ENCODE results near the gene RWDD3. TPM values are rescaled to one million over a fixed set of nuclear protein-coding genes. Genes with fewer than 3 reads are reported as not detected.

RWDD3 gene
- polyA plus RNA-seq, 1 donor (not counting 4 experiments of a cell fraction or from before 2014, with no cell fraction given) = 15.0 TPM

GRCh38 chr1:95196017-95196416 lies 38.0 kb upstream of the RWDD3 start:
- dilution Hi-C loops (cut with MboI; ENCODE audit: extremely low pct_ligation_motif_present, low sequenced_read_pairs) = no loop called here
- Histone ChIP-seq H3K27me3 (ENCODE audit: control insufficient read depth, extremely low read depth, insufficient read depth, low read length) (no peaks in the 10 kb centered on the region), H3K4me3 (ENCODE audit: control insufficient read depth in 2 of 3, extremely low read depth in 1 of 3, insufficient read depth in 2 of 3, low read depth in 1 of 3, low read length in 3 of 3) (no peak overlapping the region), H2AFZ (ENCODE audit: control insufficient read depth, low read length) (no peak overlapping the region), H3K9me1 (ENCODE audit: control insufficient read depth, extremely low read depth, insufficient read depth, low read length) (no peaks in the 10 kb centered on the region), H4K20me1 (ENCODE audit: control insufficient read depth, extremely low read depth, insufficient read depth, low read length) (no peaks in the 10 kb centered on the region), H3K4me1 (ENCODE audit: control insufficient read depth, extremely low read depth, insufficient read depth, low read length) (peaks cover 9% of the 10 kb centered on the region), H3K36me3 (ENCODE audit: control insufficient read depth in 2 of 2, extremely low read depth in 1 of 2, insufficient read depth in 2 of 2, low read length in 2 of 2) (no peaks in the 10 kb centered on the region), H3K9me3 (ENCODE audit: control insufficient read depth, low read depth, low read length) (no peaks in the 10 kb centered on the region), H3K9ac (ENCODE audit: control insufficient read depth, extremely low read depth, insufficient read depth, low read length) (no peak overlapping the region), H3K4me2 (ENCODE audit: control insufficient read depth, extremely low read depth, insufficient read depth, low read depth, low read length) (no peak overlapping the region), H3K79me2 (ENCODE audit: control insufficient read depth, insufficient read depth, low read length) (no peaks in the 10 kb centered on the region), H3K27ac (ENCODE audit: control insufficient read depth, insufficient read depth, low read length) (no peak overlapping the region)
- FAIRE-seq (no peak), DNase-seq (ENCODE audit: low read depth, low spot score) (no peak)
- no peak for TF ChIP-seq EZH2 (IDR thresholded peaks at IDR 0.05; ENCODE audit: low read length)

DNA sequence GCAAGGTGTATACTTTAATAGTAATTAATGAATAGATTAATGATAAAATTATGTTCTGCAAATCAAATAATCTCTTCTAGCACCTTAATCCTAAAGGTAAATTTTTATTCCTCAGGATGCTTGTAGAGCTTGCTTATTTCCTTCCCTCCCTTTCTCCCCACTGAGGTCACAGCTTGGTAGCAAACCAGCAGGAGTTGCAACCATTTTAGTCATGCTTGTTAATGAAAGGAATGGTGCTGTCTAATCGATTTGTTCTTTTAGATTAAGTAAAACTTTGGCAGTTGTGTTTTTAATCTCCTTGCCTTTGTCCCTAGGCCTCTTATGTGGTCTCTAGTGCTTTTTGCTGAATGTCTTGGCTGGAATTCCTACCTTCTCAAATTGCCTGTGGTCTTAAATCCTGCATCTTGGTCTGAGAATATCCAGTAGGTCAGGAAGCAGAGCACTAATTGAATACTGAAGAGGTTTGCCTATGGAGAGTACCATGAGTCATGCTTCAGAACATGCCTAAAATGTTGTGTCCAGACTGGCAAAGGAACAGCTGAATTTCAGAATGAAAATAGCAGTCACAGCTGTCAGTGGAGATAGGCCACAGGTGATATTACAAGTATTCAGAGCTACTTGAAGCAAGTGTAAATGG lies 36.3 kb upstream of the RWDD3 start:
- no peaks in the 10 kb centered on the region for H3K9me3 ChIP-seq (ENCODE audit: control insufficient read depth, low read depth, low read length)
- no peaks in the 10 kb centered on the region for H3K9me1 ChIP-seq (ENCODE audit: control insufficient read depth, extremely low read depth, insufficient read depth, low read length)
- H3K9ac ChIP-seq (ENCODE audit: control insufficient read depth, extremely low read depth, insufficient read depth, low read length) = no peak overlapping the region
- H3K79me2 ChIP-seq (ENCODE audit: control insufficient read depth, insufficient read depth, low read length) = no peaks in the 10 kb centered on the region
- H3K36me3 ChIP-seq (ENCODE audit: control insufficient read depth in 2 of 2, extremely low read depth in 1 of 2, insufficient read depth in 2 of 2, low read length in 2 of 2) = no peaks in the 10 kb centered on the region
- no peak for DNase-seq (ENCODE audit: low read depth, low spot score)
- no peak overlapping the region for H3K4me3 ChIP-seq (ENCODE audit: control insufficient read depth in 2 of 3, extremely low read depth in 1 of 3, insufficient read depth in 2 of 3, low read depth in 1 of 3, low read length in 3 of 3)
- H3K4me1 ChIP-seq (ENCODE audit: control insufficient read depth, extremely low read depth, insufficient read depth, low read length) = peaks cover 9% of the 10 kb centered on the region
- dilution Hi-C loops (cut with MboI; ENCODE audit: extremely low pct_ligation_motif_present, low sequenced_read_pairs) = no loop called here
- no peaks in the 10 kb centered on the region for H3K27me3 ChIP-seq (ENCODE audit: control insufficient read depth, extremely low read depth, insufficient read depth, low read length)
- no peaks in the 10 kb centered on the region for H4K20me1 ChIP-seq (ENCODE audit: control insufficient read depth, extremely low read depth, insufficient read depth, low read length)
- peak; percentile 93 for FAIRE-seq
- H2AFZ ChIP-seq (ENCODE audit: control insufficient read depth, low read length) = no peak overlapping the region
- peak overlapping the region; percentile 2 for H3K4me2 ChIP-seq (ENCODE audit: control insufficient read depth, extremely low read depth, insufficient read depth, low read depth, low read length)
- no peak overlapping the region for H3K27ac ChIP-seq (ENCODE audit: control insufficient read depth, insufficient read depth, low read length)
- TF ChIP-seq, protein P1, sequence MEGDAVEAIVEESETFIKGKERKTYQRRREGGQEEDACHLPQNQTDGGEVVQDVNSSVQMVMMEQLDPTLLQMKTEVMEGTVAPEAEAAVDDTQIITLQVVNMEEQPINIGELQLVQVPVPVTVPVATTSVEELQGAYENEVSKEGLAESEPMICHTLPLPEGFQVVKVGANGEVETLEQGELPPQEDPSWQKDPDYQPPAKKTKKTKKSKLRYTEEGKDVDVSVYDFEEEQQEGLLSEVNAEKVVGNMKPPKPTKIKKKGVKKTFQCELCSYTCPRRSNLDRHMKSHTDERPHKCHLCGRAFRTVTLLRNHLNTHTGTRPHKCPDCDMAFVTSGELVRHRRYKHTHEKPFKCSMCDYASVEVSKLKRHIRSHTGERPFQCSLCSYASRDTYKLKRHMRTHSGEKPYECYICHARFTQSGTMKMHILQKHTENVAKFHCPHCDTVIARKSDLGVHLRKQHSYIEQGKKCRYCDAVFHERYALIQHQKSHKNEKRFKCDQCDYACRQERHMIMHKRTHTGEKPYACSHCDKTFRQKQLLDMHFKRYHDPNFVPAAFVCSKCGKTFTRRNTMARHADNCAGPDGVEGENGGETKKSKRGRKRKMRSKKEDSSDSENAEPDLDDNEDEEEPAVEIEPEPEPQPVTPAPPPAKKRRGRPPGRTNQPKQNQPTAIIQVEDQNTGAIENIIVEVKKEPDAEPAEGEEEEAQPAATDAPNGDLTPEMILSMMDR (optimal IDR thresholded peaks at IDR 0.05 in 1 of 3, IDR thresholded peaks at IDR 0.05 in 1 of 3, conservative IDR thresholded peaks at IDR 0.05 in 1 of 3; ENCODE audit: extremely low read depth in 1 of 3, insufficient read depth in 2 of 3, low read length in 3 of 3) = no peak
- no peak for TF ChIP-seq EZH2 (IDR thresholded peaks at IDR 0.05; ENCODE audit: low read length)

DNA sequence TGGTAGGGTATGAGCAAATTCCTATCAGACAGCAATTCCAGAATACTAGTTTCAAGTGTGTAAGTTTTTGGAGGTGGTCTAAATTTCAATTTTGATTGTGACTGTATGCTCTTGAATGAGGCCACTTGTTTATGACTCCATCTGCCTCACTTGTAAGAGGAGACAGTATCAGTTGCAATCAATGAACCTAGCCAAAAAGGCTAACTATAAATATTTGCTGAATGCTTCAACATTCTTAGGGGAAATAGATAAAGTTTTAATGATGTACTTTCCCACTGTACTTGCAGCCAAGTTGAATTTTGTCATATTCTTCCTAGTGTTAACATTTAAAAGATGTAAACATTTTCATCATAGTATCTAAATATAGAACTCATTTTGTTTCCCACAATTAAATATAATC lies 32.1 kb upstream of the RWDD3 start:
- no peaks in the 10 kb centered on the region for H3K9me1 ChIP-seq (ENCODE audit: control insufficient read depth, extremely low read depth, insufficient read depth, low read length)
- H3K4me1 ChIP-seq (ENCODE audit: control insufficient read depth, extremely low read depth, insufficient read depth, low read length) = peaks cover 9% of the 10 kb centered on the region
- no peaks in the 10 kb centered on the region for H4K20me1 ChIP-seq (ENCODE audit: control insufficient read depth, extremely low read depth, insufficient read depth, low read length)
- H3K36me3 ChIP-seq (ENCODE audit: control insufficient read depth in 2 of 2, extremely low read depth in 1 of 2, insufficient read depth in 2 of 2, low read length in 2 of 2) = no peaks in the 10 kb centered on the region
- H3K9ac ChIP-seq (ENCODE audit: control insufficient read depth, extremely low read depth, insufficient read depth, low read length) = no peak overlapping the region
- DNase-seq (ENCODE audit: low read depth, low spot score) (no peak), FAIRE-seq (no peak)
- no peak overlapping the region for H3K4me3 ChIP-seq (ENCODE audit: control insufficient read depth in 2 of 3, extremely low read depth in 1 of 3, insufficient read depth in 2 of 3, low read depth in 1 of 3, low read length in 3 of 3)
- H3K27ac ChIP-seq (ENCODE audit: control insufficient read depth, insufficient read depth, low read length) = no peak overlapping the region
- H3K4me2 ChIP-seq (ENCODE audit: control insufficient read depth, extremely low read depth, insufficient read depth, low read depth, low read length) = no peak overlapping the region
- no peak overlapping the region for H2AFZ ChIP-seq (ENCODE audit: control insufficient read depth, low read length)
- TF ChIP-seq EZH2 (IDR thresholded peaks at IDR 0.05; ENCODE audit: low read length) = no peak
- TF ChIP-seq, protein P1 (optimal IDR thresholded peaks at IDR 0.05 in 1 of 3, IDR thresholded peaks at IDR 0.05 in 1 of 3, conservative IDR thresholded peaks at IDR 0.05 in 1 of 3; ENCODE audit: extremely low read depth in 1 of 3, insufficient read depth in 2 of 3, low read length in 3 of 3) = no peak
- no peaks in the 10 kb centered on the region for H3K79me2 ChIP-seq (ENCODE audit: control insufficient read depth, insufficient read depth, low read length)
- H3K9me3 ChIP-seq (ENCODE audit: control insufficient read depth, low read depth, low read length) = no peaks in the 10 kb centered on the region
- H3K27me3 ChIP-seq (ENCODE audit: control insufficient read depth, extremely low read depth, insufficient read depth, low read length) = no peaks in the 10 kb centered on the region
- dilution Hi-C loops (cut with MboI; ENCODE audit: extremely low pct_ligation_motif_present, low sequenced_read_pairs) = no loop called here

All from keratinocyte (primary cell).